Activated CD4-positive, CD25-positive, alpha-beta regulatory T cell (primary cell): ENCODE results near the gene PML.

Source experiments
- DNase-seq, 4 experiments: peaks; one replicate each; lab custom pipeline; 2025; lab: John Stamatoyannopoulos, UW

The PML gene

GRCh38 chr15:73985101-73985873 lies 9.2 kb upstream of the PML start:
- DNase-seq: no peak

- no peak for DNase-seq
Observed at GRCh38 chr15:73986055-73986775, 8.3 kb upstream of the PML start.

- no peak for DNase-seq
Observed at GRCh38 chr15:73986776-73987056, 7.8 kb upstream of the PML start.

- no peak for DNase-seq
Observed at GRCh38 chr15:73987250-73987649, 7.3 kb upstream of the PML start.

- DNase-seq: no peak
Observed at GRCh38 chr15:73987681-73988444, 6.7 kb upstream of the PML start.

- no peak for DNase-seq
Observed at GRCh38 chr15:73988445-73988969, 6.0 kb upstream of the PML start.

GRCh38 chr15:73989001-73989798 lies 5.3 kb upstream of the PML start:
- DNase-seq: no peak

GRCh38 chr15:73990250-73991005 lies 4.1 kb upstream of the PML start:
- DNase-seq: no peak

- DNase-seq: no peak
Observed at GRCh38 chr15:73991260-73991659, 3.3 kb upstream of the PML start.

- peak; percentile 89 to 96 (median 95) for DNase-seq
Observed at GRCh38 chr15:73991726-73992593, 2.6 kb upstream of the PML start, which contains the start of gene STOML1. Gene STOML1, minus strand, starts transcription at chr15:73992295. Its CDS starts 72 bp downstream, at chr15:73992223.

- no peak for DNase-seq
Observed at GRCh38 chr15:73992594-73992898, 2.0 kb upstream of the PML start.

GRCh38 chr15:73993211-73993994 lies 1.1 kb upstream of the PML start:
- no peak for DNase-seq

- no peak for DNase-seq
Observed at GRCh38 chr15:73994912-73995622, 551 bp downstream of the PML start.

GRCh38 chr15:73996267-73996666 lies 1.8 kb downstream of the PML start:
- DNase-seq: no peak

GRCh38 chr15:73996939-73997338 lies 2.4 kb downstream of the PML start:
- DNase-seq: no peak

GRCh38 chr15:73997986-73998385 lies 3.5 kb downstream of the PML start:
- no peak for DNase-seq

- DNase-seq: no peak
Observed at GRCh38 chr15:74006774-74007639, 12.5 kb downstream of the PML start.
